Nucleus accumbens (tissue), 56 donors: ENCODE results near the gene C2orf42.
"Not testable (repeated sequence)": the region's sequence is repeated elsewhere in the genome, so short reads cannot be mapped to it uniquely, and the experiment has no call there.

Experiments used
- DNase-seq, 56 donors: peaks; one replicate each; lab custom pipeline; 2025; lab: John Stamatoyannopoulos, UW

The C2orf42 gene

DNA sequence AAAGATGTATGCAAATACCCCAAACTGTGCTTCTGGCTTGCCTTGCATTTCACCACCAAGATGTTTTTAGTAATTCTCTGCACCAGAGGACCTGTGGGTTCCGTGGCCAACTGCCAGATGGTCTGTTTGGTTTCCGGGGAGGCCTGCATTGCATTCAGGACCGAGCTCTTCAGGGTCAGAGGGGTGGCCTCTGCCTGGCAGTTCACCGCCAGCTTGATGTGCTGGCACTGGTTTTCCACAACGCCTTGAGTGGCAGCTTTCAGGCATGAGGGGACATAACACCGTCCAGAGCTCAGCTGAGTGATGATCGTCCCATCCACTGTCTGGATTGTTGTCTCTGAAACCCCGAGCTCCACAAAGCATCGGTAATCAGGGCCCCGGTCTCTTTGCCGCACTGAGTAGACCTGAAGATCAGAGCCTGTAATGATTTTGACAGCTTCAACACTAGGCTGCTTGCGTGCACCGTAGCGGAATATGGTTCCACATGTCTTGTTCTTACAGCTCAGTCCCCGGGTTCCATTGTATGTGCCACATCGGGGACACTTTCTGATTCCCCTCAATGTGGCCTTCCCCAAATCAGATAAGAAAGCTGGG lies 9.4 kb downstream of the C2orf42 start:
- DNase-seq = no peak

DNA sequence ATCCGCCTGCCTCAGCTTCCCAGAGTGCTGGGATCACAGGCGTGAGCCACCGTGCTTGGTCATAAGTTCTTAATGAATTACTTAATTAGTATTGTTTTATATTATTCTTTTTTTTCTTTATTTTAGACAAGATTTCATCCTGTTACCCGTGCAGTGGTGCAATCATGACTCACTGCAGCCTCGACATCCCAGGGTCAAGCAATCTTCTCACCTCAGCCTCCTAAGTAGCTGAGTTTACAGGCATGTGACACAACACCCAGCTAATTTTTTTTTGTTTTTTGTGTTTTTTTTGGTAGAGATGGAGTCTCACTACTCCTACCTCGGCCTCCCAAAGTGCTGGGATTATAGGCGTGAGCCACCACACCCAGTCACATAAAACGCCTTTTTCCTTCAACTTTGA lies 17.3 kb downstream of the C2orf42 start:
- no peak for DNase-seq

DNA sequence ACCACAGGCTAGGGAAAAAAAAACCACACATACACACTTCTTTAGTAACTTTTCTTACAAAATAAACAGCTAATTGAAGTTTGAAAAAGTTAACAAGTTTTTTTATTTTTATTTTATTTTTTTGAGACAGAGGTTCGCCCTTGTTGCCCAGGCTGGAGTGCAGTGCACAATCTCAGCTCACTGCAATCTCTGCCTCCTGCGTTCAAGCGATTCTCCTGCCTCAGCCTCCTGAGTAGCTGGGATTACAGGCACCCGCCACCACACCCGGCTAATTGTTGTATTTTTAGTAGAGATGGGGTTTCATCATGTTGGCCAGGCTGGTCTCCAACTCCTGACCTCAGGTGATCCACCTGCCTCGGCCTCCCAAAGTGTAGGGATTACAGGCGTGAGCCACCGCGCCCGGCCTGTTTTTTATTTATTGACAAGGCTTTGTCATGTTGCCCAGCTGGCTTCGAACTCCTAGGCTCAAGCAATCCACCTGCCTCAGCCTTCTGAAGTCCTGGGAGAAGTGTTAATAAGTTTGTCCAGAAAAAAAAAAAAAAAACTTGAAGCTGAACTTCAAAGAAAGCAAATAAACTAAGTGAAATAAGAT lies 21.1 kb downstream of the C2orf42 start:
- not testable (repeated sequence) for DNase-seq

DNA sequence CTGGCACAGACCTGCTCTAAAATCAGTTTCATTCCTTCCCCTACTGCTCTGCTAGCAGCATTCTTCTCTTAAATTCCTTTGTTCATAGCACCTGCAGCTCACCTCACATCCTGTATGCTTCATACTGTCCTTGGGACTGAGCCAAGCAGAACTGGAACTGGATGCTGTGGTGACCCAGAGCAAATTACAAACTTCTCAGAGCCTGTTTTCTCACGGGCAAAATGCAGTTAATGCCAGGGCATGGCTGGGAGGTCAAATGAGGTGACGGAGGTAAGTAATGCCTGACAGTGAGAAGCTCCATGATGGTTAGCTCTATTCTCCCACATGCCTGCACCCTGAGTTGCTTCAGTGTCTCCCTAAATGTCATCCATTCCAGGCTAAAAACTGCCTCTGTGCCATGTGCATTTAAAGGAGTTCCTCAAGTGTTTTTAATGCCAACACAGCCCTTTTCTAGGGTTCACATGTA lies 29.7 kb downstream of the C2orf42 start:
- DNase-seq = no peak

DNA sequence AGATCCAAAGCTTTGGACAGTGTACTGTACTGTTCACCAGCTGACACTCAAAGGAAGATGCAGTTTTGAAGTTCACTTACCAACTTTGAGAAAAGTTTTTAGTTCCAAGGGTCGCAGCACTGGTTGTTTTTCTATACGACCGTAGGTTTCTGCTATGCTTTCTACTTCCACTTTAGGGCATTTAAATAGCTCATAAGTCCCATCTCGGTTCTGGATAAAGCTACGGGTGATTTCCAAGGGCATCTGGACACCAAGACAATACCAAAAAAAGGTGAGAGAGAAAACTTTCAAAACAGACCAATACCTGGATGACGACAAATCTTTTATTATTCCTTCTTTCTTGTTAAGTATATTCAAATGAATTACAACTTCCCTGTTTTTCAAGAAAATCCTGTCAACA lies 30.3 kb downstream of the C2orf42 start:
- no peak for DNase-seq

DNA sequence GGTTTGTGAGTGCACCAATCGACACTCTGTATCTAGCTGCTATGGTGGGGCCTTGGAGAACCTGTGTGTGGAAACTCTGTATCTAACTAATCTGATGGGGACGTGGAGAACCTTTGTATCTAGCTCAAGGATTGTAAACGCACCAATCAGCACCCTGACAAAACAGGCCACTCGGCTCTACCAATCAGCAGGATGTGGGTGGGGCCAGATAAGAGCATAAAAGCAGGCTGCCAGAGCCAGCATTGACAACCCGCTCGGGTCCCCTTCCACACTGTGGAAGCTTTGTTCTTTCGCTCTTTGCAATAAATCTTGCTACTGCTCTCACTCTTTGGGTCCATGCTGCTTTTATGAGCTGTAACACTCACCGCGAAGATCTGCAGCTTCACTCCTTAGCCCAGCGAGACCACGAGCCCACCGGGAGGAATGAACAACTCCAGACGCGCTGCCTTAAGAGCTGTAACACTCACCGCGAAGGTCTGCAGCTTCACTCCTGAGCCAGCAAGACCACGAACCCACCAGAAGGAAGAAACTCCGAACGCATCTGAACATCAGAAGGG lies 41.6 kb downstream of the C2orf42 start:
- peak in 3 of 56 donors; percentile 16 to 46 (median 22) for DNase-seq

DNA sequence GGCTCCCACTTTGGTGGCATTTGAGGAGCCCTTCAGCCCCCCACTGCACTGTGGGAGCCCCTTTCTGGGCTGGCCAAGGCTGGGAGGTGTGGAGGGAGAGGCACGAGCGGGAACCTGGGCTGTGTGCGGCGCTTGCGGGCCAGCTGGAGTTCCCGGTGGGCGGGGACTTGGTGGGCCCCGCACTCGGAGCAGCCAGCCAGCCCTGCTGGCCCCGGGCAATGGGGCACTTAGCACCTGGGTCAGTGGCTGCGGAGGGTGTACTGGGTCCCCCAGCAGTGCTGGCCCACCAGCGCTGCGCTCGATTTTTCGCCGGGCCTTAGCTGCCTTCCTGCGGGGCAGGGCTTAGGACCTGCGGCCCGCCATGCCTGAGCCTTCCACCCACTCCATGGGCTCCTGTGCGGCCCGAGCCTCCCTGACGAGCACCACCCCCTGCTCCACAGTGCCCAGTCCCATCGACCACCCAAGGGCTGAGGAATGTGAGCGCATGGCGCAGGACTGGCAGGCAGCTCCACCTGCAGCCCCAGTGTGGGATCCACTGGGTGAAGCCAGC lies 42.5 kb downstream of the C2orf42 start:
- DNase-seq = not testable (repeated sequence)

DNA sequence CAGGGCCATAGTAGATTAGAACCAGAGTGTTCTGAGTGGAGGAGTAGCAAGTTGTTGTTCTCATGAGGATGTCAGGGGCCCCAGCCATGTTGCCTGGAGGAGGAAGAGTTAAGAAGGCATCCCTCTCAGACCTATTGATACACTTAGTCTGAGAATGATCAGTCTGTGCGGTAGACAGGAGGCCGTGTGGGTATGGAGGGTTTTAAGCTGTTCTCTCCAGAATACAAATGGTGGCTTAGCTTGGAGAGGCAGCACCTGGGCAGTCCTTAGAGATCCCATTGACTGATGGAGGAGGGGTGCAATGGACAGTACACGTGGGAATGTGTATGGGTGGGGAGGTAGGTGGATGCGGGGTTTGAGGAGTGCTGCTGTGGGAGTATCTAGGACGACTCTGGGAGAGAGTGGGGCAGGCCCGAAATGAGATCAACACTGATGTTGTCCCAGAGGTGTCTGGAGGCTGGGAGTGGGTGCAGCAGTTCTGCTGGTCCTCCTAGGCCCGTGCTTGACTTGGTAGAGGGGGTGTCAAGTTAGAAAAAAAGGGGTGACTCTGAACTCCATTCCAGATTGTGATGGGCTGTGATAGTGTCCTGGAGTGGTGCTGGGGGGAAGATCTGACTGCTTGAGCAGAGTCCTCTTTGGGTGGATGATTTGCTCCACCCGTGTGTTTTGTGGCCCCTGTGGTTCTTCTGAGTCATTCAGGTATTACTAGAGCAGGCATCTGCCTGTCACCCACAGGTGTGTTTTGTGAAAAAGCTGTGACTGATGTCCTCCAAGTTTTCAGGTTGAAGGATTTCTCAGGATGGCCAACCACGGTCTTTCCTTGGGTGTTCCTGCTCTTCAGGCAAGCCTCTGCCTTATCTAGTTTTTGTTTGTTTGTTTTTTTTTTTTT lies 44.7 kb downstream of the C2orf42 start:
- DNase-seq = no peak

DNA sequence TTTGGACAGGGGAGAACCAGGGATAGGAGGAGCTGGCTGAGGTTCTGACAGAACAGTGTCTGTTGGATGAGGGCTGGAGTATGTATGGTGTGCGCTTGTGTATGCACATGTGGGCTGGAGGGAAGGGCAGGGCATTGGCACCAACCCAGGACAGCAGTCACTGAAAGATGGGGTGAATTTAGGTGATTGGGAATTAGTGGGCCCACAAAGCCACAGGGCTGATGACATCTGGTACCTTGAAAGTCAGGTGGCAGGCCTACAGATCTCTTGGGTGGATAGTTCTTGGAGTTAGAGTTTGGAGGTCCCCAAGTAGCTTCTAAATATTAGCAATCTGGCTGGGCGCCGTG lies 45.7 kb downstream of the C2orf42 start:
- DNase-seq = no peak

DNA sequence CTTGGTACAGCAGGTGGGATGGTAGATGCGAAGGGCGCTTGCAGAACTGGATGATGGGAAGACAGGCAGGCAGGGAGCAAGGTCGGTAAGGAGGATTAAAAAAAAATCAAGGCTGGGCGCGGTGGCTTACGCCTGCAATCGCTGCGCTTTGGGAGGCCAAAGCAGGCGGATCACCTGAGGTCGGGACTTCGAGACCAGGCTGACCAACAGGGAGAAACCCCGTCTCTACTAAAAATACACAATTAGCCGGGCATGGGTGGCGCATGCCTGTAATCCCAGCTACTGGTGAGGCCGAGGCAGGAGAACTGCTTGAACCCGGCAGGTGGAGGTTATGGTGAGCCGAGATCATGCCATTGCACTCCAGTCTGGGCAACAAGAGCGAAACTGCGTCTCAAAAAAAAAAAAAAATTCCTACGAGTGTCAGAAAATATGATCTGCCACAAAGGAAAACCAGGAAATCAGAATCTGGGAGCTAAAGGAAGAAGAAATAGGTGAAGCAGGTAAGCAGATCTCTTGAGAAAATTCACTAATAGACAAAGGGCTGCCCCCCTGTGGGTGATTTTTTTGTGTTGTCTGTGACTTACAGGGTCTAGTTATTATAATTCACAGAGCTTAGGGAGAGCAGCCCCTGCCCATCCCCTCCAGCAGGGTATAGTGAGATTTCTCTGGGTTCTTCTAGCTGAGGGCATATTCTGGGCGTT lies 46.2 kb downstream of the C2orf42 start:
- no peak for DNase-seq

DNA sequence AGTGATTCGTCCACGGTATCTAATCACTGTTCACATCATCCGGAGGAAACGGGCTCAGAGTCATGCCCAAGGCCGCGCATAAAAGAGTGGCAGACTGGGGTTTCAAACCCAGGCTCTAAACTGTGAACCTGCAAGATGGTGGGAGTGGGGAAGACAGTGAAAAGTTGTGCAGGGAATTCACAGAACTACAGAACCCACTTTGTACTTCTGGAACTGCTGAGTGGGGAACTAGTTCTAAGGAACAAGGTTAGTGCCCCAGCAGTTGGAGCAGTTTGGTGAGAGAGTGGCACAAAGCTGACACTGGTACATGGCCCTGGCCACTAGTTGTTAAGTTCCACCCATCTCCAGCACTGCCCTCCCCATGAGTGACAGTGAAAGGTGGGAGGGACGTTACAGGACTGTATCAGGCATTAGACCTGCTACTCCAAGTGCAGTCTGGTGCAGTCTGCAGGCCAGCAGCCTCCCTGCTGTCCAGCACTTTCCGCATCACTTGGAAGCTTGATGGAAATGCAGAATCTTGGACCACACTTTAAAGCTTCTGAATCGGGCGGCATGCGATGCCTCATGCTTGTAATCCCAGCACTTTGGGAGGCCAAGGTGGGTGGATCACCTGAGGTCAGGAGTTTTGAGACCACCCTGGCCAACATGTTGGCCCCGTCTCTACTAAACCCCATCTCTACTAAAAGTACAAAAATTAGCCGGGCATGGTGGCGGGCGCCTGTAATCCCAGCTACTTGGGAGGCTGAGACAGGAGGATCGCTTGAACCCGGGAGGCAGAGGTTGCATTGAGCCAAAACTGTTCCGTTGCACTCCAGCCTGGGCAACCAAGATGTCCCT lies 47.3 kb downstream of the C2orf42 start:
- DNase-seq = peak in 14 of 56 donors; percentile 13 to 51 (median 22)

DNA sequence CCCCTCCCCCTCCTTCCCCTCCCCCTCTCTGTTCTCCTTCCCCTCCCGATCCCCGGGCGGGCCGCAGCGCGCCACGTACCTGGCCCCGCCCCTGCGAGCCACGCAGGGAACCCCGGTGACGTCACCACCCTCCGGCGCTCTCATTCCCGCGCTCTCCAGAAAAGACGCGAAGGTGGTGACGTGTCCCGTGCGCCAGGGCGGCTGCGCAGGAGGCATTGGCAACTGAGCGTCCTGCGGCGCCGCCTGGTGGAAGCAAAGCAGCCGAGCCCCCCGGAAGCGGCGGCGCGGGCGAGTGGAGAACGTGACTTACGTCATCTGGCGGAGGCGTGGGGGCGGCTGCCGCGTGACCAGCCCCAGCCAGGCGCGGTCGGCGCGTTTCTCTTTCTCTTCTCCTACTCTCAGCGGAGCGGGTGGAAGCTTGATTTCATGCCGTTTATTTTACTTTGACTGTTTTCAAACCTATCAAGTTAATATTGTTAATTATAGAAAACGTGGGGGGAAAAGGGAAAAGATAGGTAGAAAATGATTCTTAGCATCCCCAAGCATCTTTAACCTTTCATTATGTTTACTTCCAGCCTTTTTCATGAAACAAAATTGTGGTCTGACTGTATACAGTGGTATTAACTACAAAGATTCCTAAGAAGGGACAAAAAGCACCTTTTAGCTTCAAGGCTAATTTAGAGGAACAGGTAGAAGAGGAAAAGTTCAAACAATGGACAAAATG lies 48.1 kb downstream of the C2orf42 start:
- DNase-seq = peak; percentile 33 to 100 (median 97)

DNA sequence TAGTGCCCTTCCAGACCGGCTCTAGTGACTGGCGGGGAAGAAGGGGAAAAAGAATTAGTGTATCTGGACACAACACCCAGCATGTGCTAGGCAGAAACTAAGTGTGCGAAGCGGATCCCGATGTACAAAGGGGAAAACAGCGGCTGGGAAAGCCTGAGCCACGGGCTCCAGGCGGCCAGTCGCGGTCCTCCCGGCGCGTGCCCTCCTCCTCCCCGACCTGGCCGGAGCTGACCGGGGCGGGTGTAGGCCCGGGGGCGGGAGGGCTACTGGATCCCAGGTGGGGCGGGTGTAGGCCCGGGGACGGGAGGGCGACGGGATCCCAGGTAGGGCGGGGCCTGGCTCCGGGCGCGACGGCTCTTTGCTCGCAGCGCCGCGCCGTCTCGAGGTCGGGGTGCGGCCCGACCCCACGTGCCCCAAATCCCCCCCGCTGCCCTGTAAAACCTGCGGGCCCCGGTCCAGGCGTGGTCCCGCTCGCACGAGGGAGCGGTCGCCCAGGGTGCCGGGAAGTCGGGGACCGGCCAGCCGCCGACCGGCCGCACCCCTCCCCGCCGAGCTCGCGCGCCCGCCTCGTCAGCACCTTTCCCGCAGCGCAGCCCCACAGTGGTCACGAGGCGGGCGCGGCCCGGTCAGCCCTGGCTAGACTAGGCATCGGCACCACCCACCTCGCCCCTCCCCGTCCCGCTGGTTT lies 48.8 kb downstream of the C2orf42 start:
- peak in 33 of 56 donors; percentile 36 to 85 (median 67) for DNase-seq

DNA sequence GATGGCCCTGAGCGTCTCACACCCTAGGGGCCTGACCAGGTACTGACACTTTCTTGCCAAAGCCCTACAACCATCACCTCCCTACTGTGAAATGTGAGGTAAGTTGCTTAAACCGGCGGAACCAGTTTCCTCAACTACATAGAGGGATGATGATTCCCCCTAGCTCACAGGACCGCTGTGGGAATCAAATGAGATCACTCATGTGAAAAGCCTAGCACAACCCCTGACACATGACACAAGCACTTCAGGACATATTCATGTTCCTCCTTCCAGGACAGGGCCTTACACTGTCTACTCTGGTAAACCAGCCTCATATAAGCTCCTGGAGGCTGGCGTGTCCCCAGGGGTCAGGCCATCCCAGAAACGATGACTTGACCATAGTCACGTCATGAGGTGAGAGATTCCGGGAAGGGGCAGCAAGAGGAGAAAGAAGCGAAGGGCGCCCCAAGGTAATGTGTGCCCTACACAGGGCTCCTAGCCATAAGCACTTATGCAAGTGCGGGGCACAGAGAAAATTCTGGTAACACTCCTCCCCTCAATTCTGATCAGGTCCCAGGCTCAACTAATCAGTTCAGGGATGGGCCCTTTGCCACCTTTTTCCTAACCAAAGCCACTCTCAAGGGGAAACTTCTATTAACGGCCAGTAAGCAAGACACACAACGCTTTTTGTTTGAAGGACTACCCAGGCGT lies 49.5 kb downstream of the C2orf42 start:
- peak in 19 of 56 donors; percentile 19 to 70 (median 53) for DNase-seq

DNA sequence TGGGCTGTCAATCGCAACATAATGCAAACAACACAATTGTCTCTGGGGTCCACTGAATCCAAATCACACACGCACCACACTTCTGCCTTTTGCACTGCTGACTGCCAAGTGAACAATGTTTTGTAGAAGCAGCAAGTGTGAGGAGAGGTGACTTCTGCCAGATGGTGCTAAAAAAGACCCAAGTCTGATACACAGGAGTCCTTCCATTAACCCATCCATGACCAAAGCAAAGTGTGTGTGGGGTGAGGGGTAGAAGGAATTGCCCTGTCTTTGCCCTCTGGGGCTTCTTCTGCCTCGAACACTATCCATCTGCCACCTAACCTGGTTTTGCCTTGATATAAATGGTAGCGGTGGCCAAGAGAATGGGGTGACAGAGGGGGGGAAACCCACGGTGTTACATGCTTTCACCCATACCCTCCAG lies 50.0 kb downstream of the C2orf42 start:
- no peak for DNase-seq

DNA sequence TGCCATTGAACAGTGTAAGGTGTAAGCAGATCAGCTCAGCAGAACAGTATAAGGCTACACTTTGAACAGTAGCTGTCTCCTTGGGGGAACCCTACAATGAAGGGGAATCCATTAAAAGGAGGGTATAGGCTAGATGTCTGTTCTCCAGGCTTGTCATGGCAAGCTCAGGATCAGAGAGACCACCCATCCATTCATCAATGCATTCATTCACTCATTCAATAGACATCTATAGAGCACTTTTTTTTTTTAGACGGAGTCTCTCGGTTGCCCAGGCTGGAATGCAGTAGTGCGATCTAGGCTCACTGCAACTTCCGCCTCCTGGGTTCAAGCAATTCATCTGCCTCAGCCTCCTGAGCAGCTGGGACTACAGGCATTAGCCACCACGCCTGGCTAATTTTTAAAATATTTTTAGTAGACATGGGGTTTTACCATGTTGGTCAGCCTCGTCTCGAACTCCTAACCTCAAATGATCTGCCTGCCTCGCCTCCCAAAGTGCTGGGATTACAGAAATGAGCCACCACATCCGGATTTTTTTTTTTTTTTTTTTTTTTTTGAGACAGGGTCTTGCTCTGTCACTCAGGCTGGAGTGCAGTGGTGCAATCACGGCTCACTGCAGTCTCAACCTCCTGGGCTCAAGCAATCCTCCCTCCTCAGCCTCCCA lies 56.4 kb downstream of the C2orf42 start:
- not testable (repeated sequence) for DNase-seq
